OCI-LY7 (cell line): ENCODE data around the gene GPHN. TPM values are rescaled to one million over a fixed set of nuclear protein-coding genes. Genes with fewer than 3 reads are reported as not detected.

Experiments
- BruUV-seq: library from RNA; stranded (reverse); fragments of 400-500 nt; replicated peaks from 2 replicates; lab custom pipeline; 2021; lab: Mats Ljungman, UMichigan
- CTCF ChIA-PET: fragments of 300-600 bp; sonication (Branson Sonifier 250); formaldehyde crosslinking; loops from one replicate; lab custom pipeline; 2022; ENCODE audit warnings: antibody characterized with exemption; ENCODE audit not compliant: unreplicated experiment; lab: Charles Lee
- POLR2A ChIA-PET: fragments of 300-600 bp; sonication (Branson Sonifier 250); formaldehyde crosslinking; loops from one replicate; lab custom pipeline; 2022; ENCODE audit warnings: antibody characterized with exemption; lab: Charles Lee
- DNase-seq: peaks from one replicate; pipeline ENCODE4 v3.0.0-alpha.2; 2015; ENCODE audit warnings: low spot score
- H2AFZ ChIP-seq: fragments of 200-600 bp; sonication (generic), shearing (Covaris generic); 2 replicates; pipeline ENCODE4 v1.6.1; 2014; ENCODE audit warnings: mild to moderate bottlenecking, antibody characterized with exemption, low read length, moderate library complexity
- H3K27ac ChIP-seq: fragments of 200-600 bp; sonication (generic); 2 replicates; pipeline ENCODE4 v1.5.1; 2014; ENCODE audit warnings: mixed run types, low read depth, mild to moderate bottlenecking, moderate library complexity, low read length, inconsistent platforms; ENCODE audit not compliant: poor library complexity, severe bottlenecking
- H3K36me3 ChIP-seq: fragments of 200-600 bp; sonication (generic); 2 replicates; pipeline ENCODE4 v1.6.1; 2014; ENCODE audit warnings: mild to moderate bottlenecking, antibody characterized with exemption, low read length, moderate library complexity, mixed read lengths; ENCODE audit not compliant: insufficient read depth
- H3K4me1 ChIP-seq: fragments of 200-600 bp; sonication (generic); 2 replicates; pipeline ENCODE4 v1.5.1; 2014; ENCODE audit warnings: mild to moderate bottlenecking, low read length; ENCODE audit not compliant: insufficient read depth, poor library complexity, severe bottlenecking
- H3K4me2 ChIP-seq: fragments of 200-600 bp; sonication (generic); 2 replicates; pipeline ENCODE4 v1.6.1; 2014; ENCODE audit warnings: mild to moderate bottlenecking, low read length
- H3K4me3 ChIP-seq: fragments of 200-600 bp; sonication (generic); 2 replicates; pipeline ENCODE4 v1.5.1; 2014; ENCODE audit warnings: mild to moderate bottlenecking, low read depth, low read length; ENCODE audit not compliant: poor library complexity, severe bottlenecking
- H3K79me2 ChIP-seq: fragments of 200-600 bp; sonication (generic); 2 replicates; pipeline ENCODE4 v1.6.1; 2016; ENCODE audit warnings: low read depth, mild to moderate bottlenecking, low read length, moderate library complexity, mixed read lengths; ENCODE audit not compliant: insufficient read depth
- H3K9me2 ChIP-seq: fragments of 200-600 bp; sonication (generic); 2 replicates; pipeline ENCODE4 v1.6.1; 2016; ENCODE audit warnings: mild to moderate bottlenecking, low read length, mixed read lengths; ENCODE audit not compliant: insufficient read depth
- H3K9me3 ChIP-seq: fragments of 200-600 bp; sonication (generic); 2 replicates; pipeline ENCODE4 v1.6.1; 2014; ENCODE audit warnings: mild to moderate bottlenecking, mixed run types, low read length, mixed read lengths
- H4K20me1 ChIP-seq: fragments of 200-600 bp; sonication (generic); 2 replicates; pipeline ENCODE4 v1.6.1; 2014; ENCODE audit warnings: mild to moderate bottlenecking, antibody characterized with exemption, low read length, moderate library complexity, mixed read lengths; ENCODE audit not compliant: insufficient read depth
- EZH2phosphoT487 ChIP-seq: fragments of 200-600 bp; sonication (generic); IDR thresholded peaks from 2 replicates; pipeline ENCODE4 v1.6.1; 2018; ENCODE audit warnings: low read depth, borderline replicate concordance, mild to moderate bottlenecking, mixed run types, antibody characterized with exemption, low read length, moderate library complexity, mixed read lengths
- intact Hi-C: fragments of 100-400 bp; cut with micrococcal nuclease; formaldehyde crosslinking; loops from one replicate; pipeline ENCODE4 v1.10.0; 2022; ENCODE audit not compliant: unreplicated experiment
- total RNA-seq, 2 experiments: library from RNA; depleted of rRNA in 1 of 2; stranded (reverse); fragments of >200 nt in 1 of 2; shearing (Covaris generic) in 1 of 2; gene quantifications; 2 replicates each; pipeline ENCODE4 v1.2.3, GENCODE V29; 2014 to 2022
- TF ChIP-seq, protein P1 (sequence below): fragments of 200-600 bp; sonication (generic); conservative IDR thresholded peaks from 2 replicates; pipeline ENCODE4 v1.5.1; 2014; ENCODE audit warnings: mild to moderate bottlenecking, antibody characterized with exemption, low read length, moderate library complexity, mixed read lengths

The GPHN gene
- total RNA-seq, 2 experiments from 2014 or later: not detected

GRCh38 chr14:66643344-66643743, 135.4 kb downstream of the GPHN start:
- ChIA-PET CTCF (no interaction called here), POLR2A (no interaction called here)
- Histone ChIP-seq H3K79me2 (no peaks in the 10 kb centered on the region), H3K4me1 (no peaks in the 10 kb centered on the region), H3K4me3 (no peak overlapping the region), H3K9me3 (no peaks in the 10 kb centered on the region), H2AFZ (no peak overlapping the region), H4K20me1 (no peaks in the 10 kb centered on the region), H3K27ac (no peak overlapping the region), H3K4me2 (no peak overlapping the region), H3K9me2 (no peaks in the 10 kb centered on the region), H3K36me3 (no peaks in the 10 kb centered on the region)
- intact Hi-C loops: no loop called here
- DNase-seq: no peak
- TF ChIP-seq EZH2phosphoT487: no peak
- TF ChIP-seq, protein P1, sequence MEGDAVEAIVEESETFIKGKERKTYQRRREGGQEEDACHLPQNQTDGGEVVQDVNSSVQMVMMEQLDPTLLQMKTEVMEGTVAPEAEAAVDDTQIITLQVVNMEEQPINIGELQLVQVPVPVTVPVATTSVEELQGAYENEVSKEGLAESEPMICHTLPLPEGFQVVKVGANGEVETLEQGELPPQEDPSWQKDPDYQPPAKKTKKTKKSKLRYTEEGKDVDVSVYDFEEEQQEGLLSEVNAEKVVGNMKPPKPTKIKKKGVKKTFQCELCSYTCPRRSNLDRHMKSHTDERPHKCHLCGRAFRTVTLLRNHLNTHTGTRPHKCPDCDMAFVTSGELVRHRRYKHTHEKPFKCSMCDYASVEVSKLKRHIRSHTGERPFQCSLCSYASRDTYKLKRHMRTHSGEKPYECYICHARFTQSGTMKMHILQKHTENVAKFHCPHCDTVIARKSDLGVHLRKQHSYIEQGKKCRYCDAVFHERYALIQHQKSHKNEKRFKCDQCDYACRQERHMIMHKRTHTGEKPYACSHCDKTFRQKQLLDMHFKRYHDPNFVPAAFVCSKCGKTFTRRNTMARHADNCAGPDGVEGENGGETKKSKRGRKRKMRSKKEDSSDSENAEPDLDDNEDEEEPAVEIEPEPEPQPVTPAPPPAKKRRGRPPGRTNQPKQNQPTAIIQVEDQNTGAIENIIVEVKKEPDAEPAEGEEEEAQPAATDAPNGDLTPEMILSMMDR: no peak
- no TSS peak for BruUV-seq

- no peak for DNase-seq
- H3K9me3 ChIP-seq: no peaks in the 10 kb centered on the region
- no peak overlapping the region for H3K4me3 ChIP-seq
- intact Hi-C loops: no loop called here
- no peak overlapping the region for H3K4me2 ChIP-seq
- H2AFZ ChIP-seq: no peak overlapping the region
- ChIA-PET POLR2A (no interaction called here), CTCF (no interaction called here)
- BruUV-seq: no TSS peak
- H3K4me1 ChIP-seq: no peaks in the 10 kb centered on the region
- no peaks in the 10 kb centered on the region for H3K79me2 ChIP-seq
- no peak overlapping the region for H3K27ac ChIP-seq
- H3K36me3 ChIP-seq: no peaks in the 10 kb centered on the region
- H3K9me2 ChIP-seq: no peaks in the 10 kb centered on the region
- TF ChIP-seq, protein P1: no peak
- no peak for TF ChIP-seq EZH2phosphoT487
- no peaks in the 10 kb centered on the region for H4K20me1 ChIP-seq
Measured at GRCh38 chr14:66645716-66646115, 137.8 kb downstream of the GPHN start.

- CTCF ChIA-PET: no interaction called here
- Histone ChIP-seq H3K9me3 (no peaks in the 10 kb centered on the region), H4K20me1 (no peaks in the 10 kb centered on the region), H3K79me2 (no peaks in the 10 kb centered on the region), H3K27ac (no peak overlapping the region), H3K4me1 (no peaks in the 10 kb centered on the region), H3K4me3 (no peak overlapping the region), H3K4me2 (no peak overlapping the region), H3K36me3 (no peaks in the 10 kb centered on the region), H2AFZ (no peak overlapping the region), H3K9me2 (no peaks in the 10 kb centered on the region)
- TF ChIP-seq, protein P1: no peak
- TF ChIP-seq EZH2phosphoT487: no peak
- POLR2A ChIA-PET: no interaction called here
- no TSS peak for BruUV-seq
- intact Hi-C loops: no loop called here
- no peak for DNase-seq
Measured at GRCh38 chr14:66649498-66649897, 141.6 kb downstream of the GPHN start.
